Testis (tissue), 3 donors: ENCODE results near the gene OSBPL5. TPM values are rescaled to one million over a fixed set of nuclear protein-coding genes. Genes with fewer than 3 reads are reported as not detected.

Source experiments
- DNase-seq: peaks from one replicate; pipeline ENCODE4 v3.0.0-alpha.2; 2019
- H3K27ac ChIP-seq, 2 donors: fragments of 200-600 bp; sonication (generic); one replicate each; pipeline ENCODE4 v1.5.1; 2019
- H3K27me3 ChIP-seq: fragments of 200-600 bp; sonication (generic); one replicate; pipeline ENCODE4 v1.5.1; 2019
- H3K36me3 ChIP-seq: fragments of 200-600 bp; sonication (generic); one replicate; pipeline ENCODE4 v1.5.1; 2017; ENCODE audit warnings: low read depth; ENCODE audit errors: missing control alignments
- H3K4me1 ChIP-seq: fragments of 200-600 bp; sonication (generic); one replicate; pipeline ENCODE4 v1.5.1; 2019
- H3K4me3 ChIP-seq, 2 donors: fragments of 200-600 bp; sonication (generic); one replicate each; pipeline ENCODE4 v1.5.1; 2017 to 2019
- H3K9me3 ChIP-seq: fragments of 200-600 bp; sonication (generic); one replicate; pipeline ENCODE4 v1.5.1; 2017
- CTCF ChIP-seq, 3 experiments: fragments of 450-650 bp in 2 of 3; fragments of 200-600 bp in 1 of 3; sonication (generic) in 1 of 3; IDR thresholded peaks; one replicate each; pipeline ENCODE4 v1.5.1; 2016 to 2019; ENCODE audit warnings: antibody characterized with exemption in 3 of 3, mild to moderate bottlenecking in 2 of 3, moderate library complexity in 1 of 3
- POLR2A ChIP-seq: fragments of 450-650 bp; IDR thresholded peaks from one replicate; pipeline ENCODE4 v1.6.1; 2017; ENCODE audit warnings: antibody characterized with exemption, mild to moderate bottlenecking, moderate library complexity
- whole genome bisulfite sequencing, 2 donors: methylation state at CpG; one replicate each; pipeline ENCODE4 v1.1.5; 2018; 5-methylcytosine and 5-hydroxymethylcytosine counted together
- intact Hi-C: fragments of 100-400 bp; cut with DNase I; formaldehyde crosslinking; loops from one replicate; pipeline ENCODE4 v1.15.1; 2023; ENCODE audit warnings: low total_unique reads
- polyA plus RNA-seq: library from polyadenylated mRNA; stranded (reverse); fragments of 350-450 nt; fragmentation: Illumina TruSeq; extraction: RNeasy Lipid Tissue Mini Kit (QIAGEN cat#74804); gene quantifications from one replicate; pipeline ENCODE4 v1.2.3, GENCODE V29; 2014; ENCODE audit warnings: low read depth, low replicate concordance; ENCODE audit not compliant: insufficient read depth
- total RNA-seq, 2 donors: library from RNA; depleted of rRNA; stranded (reverse); fragments of >200 nt; gene quantifications; one replicate each; pipeline ENCODE4 v1.2.3, GENCODE V29; 2016

Gene OSBPL5
- total and polyA plus RNA-seq, 3 donors from 2014 or later, result 8.9 to 18.1 (median 13.2) TPM

GRCh38 chr11:3201677-3202181 lies 36.6 kb upstream of the OSBPL5 start:
- 49 to 83% methylated on average over 5 to 17 of the region's 17 CpGs for WGBS, 2 donors
- no peaks in the 10 kb centered on the region for H3K27me3 ChIP-seq
- no peaks in the 10 kb centered on the region for H3K9me3 ChIP-seq
- H3K27ac ChIP-seq, result no peak overlapping the region
- TF ChIP-seq POLR2A (no peak), CTCF (IDR thresholded peaks at IDR 0.05) (no peak)
- no peaks in the 10 kb centered on the region for H3K36me3 ChIP-seq
- no peak for DNase-seq
- intact Hi-C loops, result no loop called here
- H3K4me3 ChIP-seq, result no peak overlapping the region
- H3K4me1 ChIP-seq, result no peaks in the 10 kb centered on the region

- H3K4me1 ChIP-seq, result no peaks in the 10 kb centered on the region
- no peaks in the 10 kb centered on the region for H3K9me3 ChIP-seq
- no peak for TF ChIP-seq CTCF (IDR thresholded peaks at IDR 0.05)
- TF ChIP-seq POLR2A, result no peak
- H3K27ac ChIP-seq, result no peak overlapping the region
- WGBS, 2 donors, result 87 to 100% methylated on average over 1 to 15 of the region's 15 CpGs
- no peaks in the 10 kb centered on the region for H3K27me3 ChIP-seq
- no peaks in the 10 kb centered on the region for H3K36me3 ChIP-seq
- no peak overlapping the region for H3K4me3 ChIP-seq
- no peak for DNase-seq
- intact Hi-C loops, result no loop called here
Measured at GRCh38 chr11:3201112-3201581, 36.0 kb upstream of the OSBPL5 start.

- H3K27me3 ChIP-seq, result no peaks in the 10 kb centered on the region
- no peak for DNase-seq
- intact Hi-C loops, result no loop called here
- TF ChIP-seq CTCF (IDR thresholded peaks at IDR 0.05) (no peak), POLR2A (no peak)
- no peak overlapping the region for H3K4me3 ChIP-seq
- no peaks in the 10 kb centered on the region for H3K9me3 ChIP-seq
- H3K4me1 ChIP-seq, result no peaks in the 10 kb centered on the region
- H3K36me3 ChIP-seq, result no peaks in the 10 kb centered on the region
- 73 to 81% methylated on average over 8 to 12 of the region's 12 CpGs for WGBS, 2 donors
- no peak overlapping the region for H3K27ac ChIP-seq
Measured at GRCh38 chr11:3200388-3201111, 35.4 kb upstream of the OSBPL5 start.

GRCh38 chr11:3199537-3200295 lies 34.6 kb upstream of the OSBPL5 start:
- DNase-seq, result no peak
- Histone ChIP-seq H3K27ac (no peak overlapping the region), H3K4me3 (no peak overlapping the region), H3K27me3 (no peaks in the 10 kb centered on the region), H3K9me3 (no peaks in the 10 kb centered on the region), H3K36me3 (no peaks in the 10 kb centered on the region), H3K4me1 (no peaks in the 10 kb centered on the region)
- WGBS, 2 donors, result 86 to 88% methylated on average over 15 to 19 of the region's 19 CpGs
- TF ChIP-seq POLR2A (no peak), CTCF (IDR thresholded peaks at IDR 0.05) (no peak)
- intact Hi-C loops, result no loop called here
